Calu3 (cell line): ENCODE measurements around the gene RFX3. TPM values are rescaled to one million over a fixed set of nuclear protein-coding genes. Genes with fewer than 3 reads are reported as not detected.
A peak's percentile ranks its signal among the peaks of the same experiment; 100 is the strongest.

Experiments used
- Bru-seq: library from RNA; stranded (reverse); fragments of 400-500 nt; gene quantifications from one replicate; lab custom pipeline; 2021; lab: Mats Ljungman, UMichigan
- BruChase-seq, 2 experiments: library from RNA; stranded (reverse); fragments of 400-500 nt; gene quantifications; one replicate each; lab custom pipeline; 2021; lab: Mats Ljungman, UMichigan
- BruUV-seq: library from RNA; stranded (reverse); fragments of 400-500 nt; replicated peaks from 2 replicates; lab custom pipeline; 2021; lab: Mats Ljungman, UMichigan
- CTCF ChIA-PET: fragments of 300-600 bp; sonication (Branson Sonifier 250); formaldehyde crosslinking; loops from one replicate; lab custom pipeline; 2022; ENCODE audit warnings: antibody characterized with exemption; lab: Charles Lee
- DNase-seq: peaks from one replicate; pipeline ENCODE4 v3.0.0; 2022
- H3K27ac Mint-ChIP-seq: one replicate; pipeline ENCODE4 v1.8.0; 2022; ENCODE audit warnings: mixed read lengths; ENCODE audit not compliant: unreplicated experiment
- H3K27me3 Mint-ChIP-seq: one replicate; pipeline ENCODE4 v1.8.0; 2022; ENCODE audit warnings: mixed read lengths; ENCODE audit not compliant: unreplicated experiment
- H3K36me3 Mint-ChIP-seq: one replicate; pipeline ENCODE4 v1.8.0; 2022; ENCODE audit warnings: mild to moderate bottlenecking, moderate library complexity, mixed read lengths; ENCODE audit not compliant: insufficient read depth, unreplicated experiment
- H3K4me1 Mint-ChIP-seq: one replicate; pipeline ENCODE4 v1.8.0; 2022; ENCODE audit warnings: mild to moderate bottlenecking, low read depth, mixed read lengths; ENCODE audit not compliant: unreplicated experiment
- H3K4me3 Mint-ChIP-seq: one replicate; pipeline ENCODE4 v1.8.0; 2022; ENCODE audit warnings: mild to moderate bottlenecking, low read depth, moderate library complexity, mixed read lengths; ENCODE audit not compliant: unreplicated experiment
- H3K9me3 Mint-ChIP-seq: one replicate; pipeline ENCODE4 v1.8.0; 2022; ENCODE audit warnings: low read depth, mixed read lengths; ENCODE audit not compliant: unreplicated experiment
- intact Hi-C: fragments of 100-400 bp; cut with micrococcal nuclease; formaldehyde crosslinking; loops from one replicate; pipeline ENCODE4 v1.10.0; 2022; ENCODE audit not compliant: unreplicated experiment
- long read RNA-seq: library from polyadenylated mRNA; stranded (forward); transcript quantifications from one replicate; pipeline ENCODE4 v2.0.0, GENCODE V29; 2022
- total RNA-seq: library from RNA; stranded (reverse); gene quantifications from 2 replicates; pipeline ENCODE4 v1.2.3, GENCODE V29; 2022
- TF ChIP-seq, protein P1 (sequence below): fragments of 200-600 bp; IDR thresholded peaks from one replicate; pipeline ENCODE4 v1.8.0; 2022; ENCODE audit warnings: antibody characterized with exemption; ENCODE audit not compliant: unreplicated experiment

RFX3 gene
- total RNA-seq, result 10.0 and 10.1 TPM in 2 replicates
- Bru-seq, nascent RNA, result percentile 65 among the genes with signal in this experiment
- percentile 55 among the genes with signal in this experiment for BruChase-seq, experiment 1, labeled RNA remaining after a 6-hour chase
- BruChase-seq, experiment 2, labeled RNA remaining after a 2-hour chase, result percentile 59 among the genes with signal in this experiment
- long read RNA-seq, partial matches to known transcripts, result 1 of 3 reads
- long read RNA-seq, other reads (novel, unspliced or antisense), result 2 of 3 reads

DNA sequence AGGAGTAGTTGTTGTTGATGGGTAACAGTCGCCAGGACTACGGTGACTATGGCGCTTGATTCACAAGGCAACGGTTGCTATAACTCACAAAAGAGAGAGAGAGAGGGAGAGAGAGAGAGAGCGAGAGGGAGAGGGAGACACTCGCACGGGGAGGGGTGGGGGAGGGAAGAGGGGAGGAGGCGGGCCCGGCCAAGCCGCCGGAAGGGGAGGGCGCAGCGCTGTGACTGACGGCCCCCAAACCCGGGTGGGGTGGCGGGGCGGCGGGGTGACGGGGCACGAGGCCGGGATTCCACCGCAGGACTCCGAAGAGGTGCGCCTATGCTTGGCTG lies at the start of gene RFX3:
Gene RFX3 (minus strand): TSS at position 166 of the 329 bp plus-strand sequence. CDS start 130,413 bp downstream, outside the sequence.
- H3K4me3 Mint-ChIP-seq, result peak within 1 kb of the TSS; percentile 98
- H3K9me3 Mint-ChIP-seq, result no peaks in the 10 kb centered on the region
- H3K4me1 Mint-ChIP-seq, result no peaks in the 10 kb centered on the region
- no peaks in the 10 kb centered on the region for H3K27me3 Mint-ChIP-seq
- DNase-seq, result peak; percentile 83
- H3K36me3 Mint-ChIP-seq, result peaks cover 34% of the 10 kb centered on the region
- peak within 1 kb of the TSS; percentile 98 for H3K27ac Mint-ChIP-seq
- CTCF ChIA-PET, result no interaction called here
- intact Hi-C loops, result no loop called here
- BruUV-seq, result no TSS peak
- TF ChIP-seq, protein P1, sequence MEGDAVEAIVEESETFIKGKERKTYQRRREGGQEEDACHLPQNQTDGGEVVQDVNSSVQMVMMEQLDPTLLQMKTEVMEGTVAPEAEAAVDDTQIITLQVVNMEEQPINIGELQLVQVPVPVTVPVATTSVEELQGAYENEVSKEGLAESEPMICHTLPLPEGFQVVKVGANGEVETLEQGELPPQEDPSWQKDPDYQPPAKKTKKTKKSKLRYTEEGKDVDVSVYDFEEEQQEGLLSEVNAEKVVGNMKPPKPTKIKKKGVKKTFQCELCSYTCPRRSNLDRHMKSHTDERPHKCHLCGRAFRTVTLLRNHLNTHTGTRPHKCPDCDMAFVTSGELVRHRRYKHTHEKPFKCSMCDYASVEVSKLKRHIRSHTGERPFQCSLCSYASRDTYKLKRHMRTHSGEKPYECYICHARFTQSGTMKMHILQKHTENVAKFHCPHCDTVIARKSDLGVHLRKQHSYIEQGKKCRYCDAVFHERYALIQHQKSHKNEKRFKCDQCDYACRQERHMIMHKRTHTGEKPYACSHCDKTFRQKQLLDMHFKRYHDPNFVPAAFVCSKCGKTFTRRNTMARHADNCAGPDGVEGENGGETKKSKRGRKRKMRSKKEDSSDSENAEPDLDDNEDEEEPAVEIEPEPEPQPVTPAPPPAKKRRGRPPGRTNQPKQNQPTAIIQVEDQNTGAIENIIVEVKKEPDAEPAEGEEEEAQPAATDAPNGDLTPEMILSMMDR, result no peak

DNA sequence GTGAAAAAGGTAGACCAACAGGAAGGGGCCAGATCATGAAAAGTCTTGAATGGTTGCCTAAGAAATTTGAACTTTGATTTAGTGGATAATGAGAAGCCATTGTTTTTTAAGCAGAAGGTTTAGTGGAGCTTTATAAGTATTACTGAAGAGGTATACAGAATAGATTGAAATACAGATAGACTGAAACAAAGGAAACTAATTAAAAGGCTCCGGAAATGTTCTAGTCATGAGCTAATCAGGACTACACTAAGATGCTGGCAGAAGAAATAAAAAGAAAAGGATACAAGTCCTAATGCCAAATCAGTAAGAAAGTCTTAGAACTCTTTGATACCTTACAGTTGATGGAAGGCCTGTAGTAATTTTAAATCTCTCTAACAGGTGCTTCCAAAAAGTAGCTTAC lies 45.7 kb upstream of the RFX3 start:
- TF ChIP-seq, protein P1, result no peak
- Mint-ChIP-seq H3K4me3 (no peak overlapping the region), H3K9me3 (no peaks in the 10 kb centered on the region), H3K27ac (no peak overlapping the region), H3K4me1 (no peaks in the 10 kb centered on the region), H3K36me3 (no peaks in the 10 kb centered on the region), H3K27me3 (no peaks in the 10 kb centered on the region)
- CTCF ChIA-PET, result no interaction called here
- intact Hi-C loops, result no loop called here
- DNase-seq, result no peak
- BruUV-seq, result no TSS peak

DNA sequence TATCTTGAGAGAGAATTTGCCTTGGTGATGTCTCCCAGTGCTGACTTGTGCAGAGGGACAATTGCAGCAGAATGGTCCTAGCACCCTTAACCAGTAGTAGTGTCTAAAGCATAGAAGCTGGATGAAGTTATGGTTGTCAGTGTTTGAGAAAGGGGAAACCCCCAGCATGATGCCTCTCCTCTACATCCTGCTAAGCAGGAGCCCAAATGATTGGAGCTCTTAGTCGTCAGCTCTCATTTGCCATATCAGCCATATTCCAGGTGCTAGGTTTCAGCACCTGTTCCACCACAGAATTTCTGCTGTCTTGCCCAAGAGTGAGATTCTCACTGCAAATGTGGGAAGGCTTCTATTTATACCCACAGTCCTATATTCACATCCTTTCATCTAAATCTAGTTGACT lies 43.7 kb upstream of the RFX3 start:
- Mint-ChIP-seq H3K27ac (no peak overlapping the region), H3K9me3 (no peaks in the 10 kb centered on the region), H3K4me3 (no peak overlapping the region), H3K27me3 (no peaks in the 10 kb centered on the region), H3K4me1 (no peaks in the 10 kb centered on the region), H3K36me3 (no peaks in the 10 kb centered on the region)
- intact Hi-C loops, result no loop called here
- BruUV-seq, result no TSS peak
- DNase-seq, result no peak
- CTCF ChIA-PET, result no interaction called here
- TF ChIP-seq, protein P1, result no peak

DNA sequence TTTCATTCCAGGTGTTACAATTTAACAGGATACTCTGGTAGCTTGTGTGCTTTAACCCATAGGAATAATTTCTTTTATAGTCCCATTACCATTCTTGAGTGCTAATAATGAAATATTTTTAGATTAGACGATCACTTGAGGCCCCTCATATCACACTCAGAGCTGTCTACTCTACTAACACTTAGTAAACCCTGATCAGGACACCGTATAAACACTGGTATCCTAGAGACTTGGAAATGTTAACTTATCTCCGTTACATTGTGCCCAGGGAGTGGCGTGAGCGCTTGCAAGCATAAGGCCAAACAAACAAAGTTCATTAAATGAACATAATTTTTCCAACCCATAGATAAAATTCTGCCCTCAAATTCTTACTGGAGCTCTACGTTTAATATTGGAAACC lies 42.2 kb upstream of the RFX3 start:
- Mint-ChIP-seq H3K27ac (no peak overlapping the region), H3K4me3 (no peak overlapping the region), H3K36me3 (no peaks in the 10 kb centered on the region), H3K27me3 (no peaks in the 10 kb centered on the region), H3K9me3 (no peaks in the 10 kb centered on the region), H3K4me1 (no peaks in the 10 kb centered on the region)
- BruUV-seq, result no TSS peak
- intact Hi-C loops, result no loop called here
- DNase-seq, result no peak
- CTCF ChIA-PET, result no interaction called here
- TF ChIP-seq, protein P1, result no peak
